ENCODE data around the gene ARHGAP19. TPM values are rescaled to one million over a fixed set of nuclear protein-coding genes. Genes with fewer than 3 reads are reported as not detected.
"Not testable (repeated sequence)": the region's sequence is repeated elsewhere in the genome, so short reads cannot be mapped to it uniquely, and the experiment has no call there.

ARHGAP19 gene
- total RNA-seq, 3 donors from 2014 or later: 5.9 to 10.7 (median 8.8) TPM

DNA sequence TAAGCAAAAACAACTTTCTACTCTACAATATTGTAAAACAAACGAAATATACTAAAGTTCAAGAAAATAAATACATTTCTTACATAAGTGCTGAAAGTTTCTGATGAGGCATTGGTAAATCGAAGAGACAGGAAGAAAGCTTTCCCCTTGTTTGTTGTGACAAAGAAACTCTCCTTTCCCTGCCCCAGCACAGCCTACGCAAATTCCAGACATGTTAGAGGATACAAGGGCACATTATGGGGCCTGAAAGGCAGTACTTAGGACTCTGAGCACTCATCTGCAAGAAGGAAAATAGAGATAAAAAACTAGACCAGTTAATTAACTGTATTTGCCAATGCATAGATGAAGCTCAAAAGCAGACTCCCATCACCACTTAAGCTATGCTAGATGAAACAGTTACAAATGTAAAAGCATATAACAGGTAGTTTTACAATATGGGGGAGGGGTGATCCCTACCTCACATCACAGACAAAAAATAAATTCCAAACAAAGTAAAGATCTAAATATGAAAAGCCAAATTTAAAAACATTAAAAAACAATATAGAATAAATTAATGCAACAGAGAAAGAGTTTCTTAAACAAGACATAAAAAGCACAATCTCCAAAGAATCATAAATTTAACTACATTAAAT is 21.8 kb downstream of the ARHGAP19 start:
- ATAC-seq (no peak), DNase-seq (no peak)
- no peaks in the 10 kb centered on the region for H3K36me3 ChIP-seq (ENCODE audit: low read depth)
- intact Hi-C loops (cut with DNase I, micrococcal nuclease): no loop called here
- H3K4me3 ChIP-seq: no peak overlapping the region
- no peaks in the 10 kb centered on the region for H3K4me1 ChIP-seq (ENCODE audit: low read depth)
- H3K9me3 ChIP-seq: no peaks in the 10 kb centered on the region
- no peak for TF ChIP-seq CTCF (IDR thresholded peaks at IDR 0.05)

- DNase-seq (no peak), ATAC-seq (no peak)
- H3K4me3 ChIP-seq: no peak overlapping the region
- intact Hi-C loops (cut with DNase I, micrococcal nuclease): no loop called here
- no peaks in the 10 kb centered on the region for H3K36me3 ChIP-seq (ENCODE audit: low read depth)
- no peaks in the 10 kb centered on the region for H3K9me3 ChIP-seq
- H3K4me1 ChIP-seq (ENCODE audit: low read depth): no peaks in the 10 kb centered on the region
- TF ChIP-seq CTCF (IDR thresholded peaks at IDR 0.05): no peak
Measured at GRCh38 chr10:97267671-97268070, 24.8 kb downstream of the ARHGAP19 start.

DNA sequence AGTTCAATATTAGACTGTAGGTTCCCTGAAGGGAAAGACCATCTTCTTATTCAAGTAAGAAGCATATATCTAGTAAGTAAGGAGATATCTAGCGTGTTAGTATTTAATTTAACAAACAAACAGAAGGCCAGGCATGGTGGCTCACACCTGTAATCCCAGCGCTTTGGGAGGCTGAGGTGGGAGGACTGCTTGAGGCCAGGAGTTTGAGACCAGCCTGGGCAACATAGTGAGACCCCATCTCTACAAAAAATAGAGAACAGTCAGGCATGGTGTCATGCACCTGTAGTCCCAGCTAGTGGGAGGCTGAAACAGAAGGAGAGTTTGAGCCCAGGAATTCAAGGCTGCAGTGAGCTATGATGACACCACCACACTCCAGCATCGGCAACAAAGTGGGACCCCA is 27.3 kb downstream of the ARHGAP19 start:
- H3K4me3 ChIP-seq; ATAC-seq; H3K9me3 ChIP-seq; H3K36me3 ChIP-seq (ENCODE audit: low read depth); intact Hi-C loops (cut with DNase I, micrococcal nuclease); H3K4me1 ChIP-seq (ENCODE audit: low read depth); DNase-seq: not testable (repeated sequence)

GRCh38 chr10:97263971-97264370 is 28.5 kb downstream of the ARHGAP19 start:
- Histone ChIP-seq H3K9me3 (no peaks in the 10 kb centered on the region), H3K4me1 (ENCODE audit: low read depth) (peaks cover 13% of the 10 kb centered on the region), H3K4me3 (no peak overlapping the region), H3K36me3 (ENCODE audit: low read depth) (peaks cover 2% of the 10 kb centered on the region)
- no peak for TF ChIP-seq CTCF (IDR thresholded peaks at IDR 0.05)
- intact Hi-C loops (cut with DNase I, micrococcal nuclease): no loop called here
- DNase-seq (no peak), ATAC-seq (no peak)

GRCh38 chr10:97261656-97262055 is 30.8 kb downstream of the ARHGAP19 start:
- H3K9me3 ChIP-seq: no peaks in the 10 kb centered on the region
- H3K4me1 ChIP-seq (ENCODE audit: low read depth): peaks cover 17% of the 10 kb centered on the region
- no peak overlapping the region for H3K4me3 ChIP-seq
- intact Hi-C loops (cut with DNase I, micrococcal nuclease): no loop called here
- no peak for TF ChIP-seq CTCF (IDR thresholded peaks at IDR 0.05)
- no peak for ATAC-seq
- H3K36me3 ChIP-seq (ENCODE audit: low read depth): peaks cover 3% of the 10 kb centered on the region
- no peak for DNase-seq

- TF ChIP-seq CTCF (IDR thresholded peaks at IDR 0.05): no peak
- Histone ChIP-seq H3K4me3 (no peak overlapping the region), H3K4me1 (ENCODE audit: low read depth) (peaks cover 17% of the 10 kb centered on the region), H3K36me3 (ENCODE audit: low read depth) (peaks cover 3% of the 10 kb centered on the region), H3K9me3 (no peaks in the 10 kb centered on the region)
- peak; percentile 66 for ATAC-seq
- no peak for DNase-seq
- intact Hi-C loops (cut with DNase I, micrococcal nuclease): no loop called here
Measured at GRCh38 chr10:97261183-97261582, 31.3 kb downstream of the ARHGAP19 start.
